Muscle layer of colon (tissue), 2 donors: ENCODE data around the gene SATL1.
A peak's percentile ranks its signal among the peaks of the same experiment; 100 is the strongest.
"Not testable (repeated sequence)": the region's sequence is repeated elsewhere in the genome, so short reads cannot be mapped to it uniquely, and the experiment has no call there.

Source experiments
- H3K27ac ChIP-seq: one replicate; pipeline ENCODE4 v1.7.0; 2013; ENCODE audit warnings: low read depth, mild to moderate bottlenecking, low read length, moderate library complexity
- H3K27me3 ChIP-seq, 2 donors: one replicate each; pipeline ENCODE4 v1.7.0; 2013; ENCODE audit warnings: low read length in 2 of 2, mild to moderate bottlenecking in 2 of 2; ENCODE audit not compliant: insufficient read depth in 2 of 2, control insufficient read depth in 1 of 2
- H3K36me3 ChIP-seq: one replicate; pipeline ENCODE4 v1.7.0; 2013; ENCODE audit warnings: mild to moderate bottlenecking, low read length; ENCODE audit not compliant: insufficient read depth
- H3K4me1 ChIP-seq: one replicate; pipeline ENCODE4 v1.7.0; 2013; ENCODE audit warnings: mild to moderate bottlenecking, low read length; ENCODE audit not compliant: insufficient read depth
- H3K4me3 ChIP-seq, 2 donors: one replicate each; pipeline ENCODE4 v1.7.0; 2013; ENCODE audit warnings: low read length in 2 of 2, low read depth in 1 of 2, mild to moderate bottlenecking in 1 of 2, moderate library complexity in 1 of 2
- H3K9ac ChIP-seq: one replicate; pipeline ENCODE4 v1.7.0; 2013; ENCODE audit warnings: low read length
- H3K9me3 ChIP-seq: one replicate; pipeline ENCODE4 v1.7.0; 2013; ENCODE audit warnings: mild to moderate bottlenecking, low read length
- donor health status: abdominal sarcoma.
- donor health status: Adenocarcinoma of cecum.

The SATL1 gene, protein sequence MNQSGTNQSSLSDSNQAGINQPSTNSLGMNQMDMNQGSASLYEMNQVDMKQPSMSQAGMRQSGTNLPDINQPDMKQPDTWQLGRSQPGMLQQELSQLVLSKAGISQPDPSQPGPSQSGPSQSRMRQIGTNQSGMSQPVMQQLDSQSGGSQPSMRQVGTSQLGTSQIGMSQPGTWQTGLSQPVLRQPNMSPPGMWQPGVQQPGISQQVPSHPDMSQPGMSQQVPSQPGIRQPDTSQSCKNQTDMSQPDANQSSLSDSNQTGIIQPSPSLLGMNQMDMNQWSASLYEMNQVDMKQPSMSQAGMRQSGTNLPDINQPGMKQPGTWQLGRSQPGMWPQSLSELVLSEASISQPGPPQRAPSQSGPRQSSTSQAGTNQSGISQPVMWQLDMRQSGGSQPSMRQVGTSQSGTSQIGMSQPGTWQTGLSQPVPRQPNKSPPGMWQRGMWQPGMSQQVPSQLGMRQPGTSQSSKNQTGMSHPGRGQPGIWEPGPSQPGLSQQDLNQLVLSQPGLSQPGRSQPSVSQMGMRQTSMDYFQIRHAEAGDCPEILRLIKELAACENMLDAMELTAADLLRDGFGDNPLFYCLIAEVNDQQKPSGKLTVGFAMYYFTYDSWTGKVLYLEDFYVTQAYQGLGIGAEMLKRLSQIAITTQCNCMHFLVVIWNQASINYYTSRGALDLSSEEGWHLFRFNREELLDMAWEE

DNA sequence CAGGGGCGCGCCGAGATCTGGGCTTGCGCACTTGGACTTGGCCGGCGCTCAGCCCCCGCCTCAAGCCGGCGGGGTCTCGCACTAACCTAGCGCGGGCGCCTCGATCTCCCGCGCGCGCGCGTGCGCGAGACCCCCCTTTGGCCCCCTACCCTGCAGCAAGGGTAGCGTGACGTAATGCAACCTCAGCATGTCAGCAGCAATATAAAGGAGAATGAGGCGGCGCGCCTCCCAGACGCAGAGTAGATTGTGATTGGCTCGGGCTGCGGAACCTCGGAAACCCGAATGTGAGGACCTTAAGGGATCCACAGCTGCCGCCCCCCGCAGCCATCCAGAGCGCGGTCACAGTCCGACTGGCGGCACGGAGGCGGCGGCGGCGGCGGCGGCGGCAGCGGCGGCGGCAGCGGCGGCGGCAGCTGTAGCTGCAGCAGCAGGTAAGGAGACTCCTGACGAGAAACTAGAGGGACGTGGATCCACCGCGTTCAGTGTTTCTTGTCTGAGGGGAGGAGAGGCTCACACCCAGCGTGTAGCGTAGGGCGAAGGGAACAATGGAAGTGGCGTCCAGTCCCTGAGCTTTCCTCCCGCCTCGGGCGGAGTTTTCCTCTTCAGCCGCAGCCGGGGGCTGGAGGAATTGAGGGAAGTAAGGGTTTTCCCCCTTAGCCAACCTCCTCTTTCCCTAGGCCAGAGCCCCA lies at the start of gene SATL1, which contains the start of gene ZNF711:
SATL1 (minus strand) TSS at position 19 of the 689 bp plus-strand sequence. CDS start 134,811 bp downstream, outside the sequence.
ZNF711 (plus strand) TSS at position 231 of the 689 bp plus-strand sequence. CDS start 3,582 bp downstream, outside the sequence.
- no peak within 1 kb of the TSS for H3K9ac ChIP-seq
- H3K36me3 ChIP-seq, result no peaks in the 10 kb centered on the region
- H3K4me3 ChIP-seq, result peak within 1 kb of the TSS; percentile 35 to 57
- H3K9me3 ChIP-seq, result no peaks in the 10 kb centered on the region
- H3K27me3 ChIP-seq, result no peaks in the 10 kb centered on the region
- no peaks in the 10 kb centered on the region for H3K4me1 ChIP-seq
- H3K27ac ChIP-seq, result no peak within 1 kb of the TSS

DNA sequence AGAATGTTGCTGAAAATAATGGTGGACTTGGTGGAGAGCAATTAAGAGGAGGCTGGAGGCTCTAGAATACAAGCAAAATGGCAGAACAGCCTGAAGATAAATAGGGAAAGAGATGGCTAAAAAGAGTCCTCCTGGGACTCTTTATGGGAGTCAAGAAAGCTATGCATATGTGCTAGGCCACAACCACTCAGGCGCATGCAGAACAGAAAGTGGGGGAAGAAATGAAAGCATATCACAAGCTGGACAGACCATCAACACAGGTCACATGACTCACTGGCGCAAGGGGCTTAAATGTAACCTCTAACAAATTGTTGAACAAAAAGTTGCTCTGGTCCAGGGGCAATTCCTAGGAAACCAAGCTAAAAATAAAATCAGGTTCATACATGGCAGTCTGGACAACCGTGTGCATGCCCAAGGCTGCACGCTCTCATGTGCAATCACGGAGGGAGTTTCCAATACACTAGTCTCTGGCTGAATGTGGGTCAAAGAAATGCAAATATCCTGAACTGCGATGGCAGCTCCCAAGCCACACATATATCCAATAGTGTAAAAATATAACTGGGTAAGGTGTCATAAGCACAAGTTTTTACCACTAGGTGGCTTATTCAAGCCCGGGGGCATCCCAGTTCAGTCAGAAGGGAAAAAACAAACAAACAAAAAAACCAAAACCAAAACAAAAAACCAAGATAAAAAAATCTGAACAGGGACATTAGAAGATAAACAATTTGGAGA lies 45.6 kb upstream of the SATL1 start:
- Histone ChIP-seq H3K9me3 (no peaks in the 10 kb centered on the region), H3K27ac (no peak overlapping the region), H3K4me1 (no peaks in the 10 kb centered on the region), H3K4me3 (no peak overlapping the region), H3K27me3 (no peaks in the 10 kb centered on the region), H3K9ac (no peak overlapping the region), H3K36me3 (no peaks in the 10 kb centered on the region)

DNA sequence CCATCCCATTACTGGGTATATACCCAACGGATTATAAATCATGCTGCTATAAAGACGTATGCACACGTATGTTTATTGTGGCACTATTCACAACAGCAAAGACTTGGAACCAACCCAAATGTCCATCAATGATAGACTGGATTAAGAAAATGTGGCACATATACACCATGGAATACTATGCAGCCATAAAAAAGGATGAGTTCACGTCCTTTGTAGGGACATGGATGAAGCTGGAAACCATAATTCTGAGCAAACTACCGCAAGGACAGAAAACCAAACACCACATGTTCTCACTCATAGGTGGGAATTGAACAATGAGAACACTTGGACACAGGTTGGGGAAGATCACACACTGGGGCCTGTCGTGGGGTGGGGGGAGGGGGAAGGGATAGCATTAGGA lies 41.7 kb upstream of the SATL1 start:
- H3K9me3 ChIP-seq, H3K4me1 ChIP-seq, H3K4me3 ChIP-seq, H3K9ac ChIP-seq, H3K27me3 ChIP-seq, H3K27ac ChIP-seq, H3K36me3 ChIP-seq: not testable (repeated sequence)

DNA sequence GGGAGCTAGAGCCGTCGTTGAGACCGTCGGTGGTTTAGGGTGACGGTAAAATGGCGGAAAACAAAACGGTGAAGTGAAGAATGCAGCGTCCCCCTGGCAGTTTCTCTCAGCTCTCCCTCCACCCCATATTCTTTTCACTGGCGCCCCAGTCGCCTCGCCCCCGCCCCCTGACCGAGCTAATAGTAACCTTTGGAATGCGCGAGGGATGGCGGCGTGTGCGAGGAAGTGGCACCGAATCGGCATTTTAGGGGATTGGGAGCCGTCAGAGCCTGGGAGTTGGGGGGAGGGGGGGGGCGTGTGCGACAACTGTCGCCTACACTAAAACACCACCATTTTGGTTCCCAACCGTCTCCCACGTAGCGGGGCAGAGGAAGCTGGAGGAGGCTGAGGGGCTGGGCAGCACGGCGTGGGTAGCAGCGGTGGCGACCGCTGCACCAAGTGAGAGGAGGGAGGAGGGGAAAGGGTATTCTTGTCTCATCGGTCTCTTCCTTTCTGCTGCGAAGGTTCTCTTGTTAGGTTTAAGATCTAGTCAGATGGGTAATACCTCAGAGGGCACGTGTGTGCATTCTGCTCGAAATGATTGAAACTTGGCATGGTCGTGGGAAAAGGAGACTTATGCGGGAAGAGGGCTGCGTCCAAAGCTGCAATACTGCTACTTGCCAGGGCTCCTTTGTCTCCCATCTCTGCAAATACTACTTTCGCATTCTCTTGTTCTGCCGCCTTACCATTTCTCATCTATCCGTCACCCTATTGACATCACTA lies 1.1 kb upstream of the SATL1 start:
- Histone ChIP-seq H3K36me3 (no peaks in the 10 kb centered on the region), H3K4me1 (no peaks in the 10 kb centered on the region), H3K27me3 (no peaks in the 10 kb centered on the region), H3K9me3 (no peaks in the 10 kb centered on the region), H3K9ac (no peak overlapping the region), H3K27ac (no peak overlapping the region), H3K4me3 (peak overlapping the region; percentile 35 to 57)

DNA sequence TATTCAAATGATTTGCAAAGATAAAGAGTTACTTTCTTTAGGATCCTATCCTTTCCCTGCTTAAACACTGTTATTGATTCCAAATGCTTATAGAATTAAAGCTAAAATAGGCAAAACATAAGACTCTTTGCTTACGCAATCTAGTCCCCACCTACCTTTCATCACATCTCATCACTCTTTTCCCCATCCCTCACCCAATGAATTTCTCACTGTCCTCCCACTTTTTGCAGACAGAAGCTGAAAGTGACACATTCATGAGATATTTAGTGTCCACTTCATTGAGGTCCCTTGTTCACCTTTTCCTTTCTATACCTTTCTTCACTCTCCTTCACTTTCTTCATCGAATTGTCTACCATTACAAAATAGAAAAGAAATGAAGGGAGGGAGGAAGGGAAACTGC lies 424 bp downstream of the SATL1 start:
- H3K9me3 ChIP-seq, result no peaks in the 10 kb centered on the region
- no peaks in the 10 kb centered on the region for H3K27me3 ChIP-seq
- H3K4me3 ChIP-seq, result peak overlapping the region in 1 of 2 donors; percentile 57
- no peaks in the 10 kb centered on the region for H3K4me1 ChIP-seq
- H3K9ac ChIP-seq, result no peak overlapping the region
- H3K27ac ChIP-seq, result no peak overlapping the region
- H3K36me3 ChIP-seq, result no peaks in the 10 kb centered on the region

DNA sequence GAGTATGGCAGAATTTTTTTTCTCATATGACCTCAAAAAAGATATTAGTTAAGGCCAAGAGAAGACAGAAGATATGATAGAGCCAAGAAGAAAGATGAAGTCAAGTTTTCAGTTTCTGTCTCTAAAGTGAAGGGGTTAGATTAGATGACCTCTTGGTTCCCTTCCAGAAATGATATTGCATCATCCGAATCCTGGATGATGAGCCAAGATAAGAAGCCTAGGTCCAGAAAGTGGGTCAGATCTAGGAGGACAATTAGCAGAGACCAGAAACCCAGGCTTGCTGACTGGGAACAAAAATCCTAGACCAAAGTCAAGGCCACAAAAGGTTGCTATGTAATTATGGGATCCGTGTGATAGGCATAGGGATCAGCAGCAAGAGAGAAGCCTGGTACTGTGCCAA lies 20.2 kb downstream of the SATL1 start:
- H3K4me3 ChIP-seq, result no peak overlapping the region
- H3K27ac ChIP-seq, result no peak overlapping the region

DNA sequence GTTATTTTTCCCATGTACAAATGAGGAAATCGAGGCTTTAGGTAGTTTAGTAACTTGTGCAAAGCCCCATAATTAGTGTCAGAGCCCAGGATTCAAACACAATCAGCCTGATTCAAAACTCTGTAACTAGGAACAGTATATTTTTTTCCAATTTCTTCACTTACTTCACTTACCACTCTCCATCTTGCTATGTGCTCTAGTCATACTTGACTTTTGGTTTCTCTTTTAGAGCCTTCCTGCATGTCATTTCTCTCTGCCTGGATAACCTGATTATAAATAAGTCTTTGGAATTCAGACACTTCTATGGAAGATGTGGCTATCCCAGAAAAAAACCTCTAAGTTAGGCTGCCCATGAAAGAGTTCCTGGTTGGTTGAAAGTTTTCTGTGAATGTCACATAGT lies 22.2 kb downstream of the SATL1 start:
- Histone ChIP-seq H3K9me3 (no peaks in the 10 kb centered on the region), H3K4me1 (no peaks in the 10 kb centered on the region), H3K9ac (no peak overlapping the region), H3K27me3 (no peaks in the 10 kb centered on the region), H3K36me3 (no peaks in the 10 kb centered on the region), H3K4me3 (no peak overlapping the region), H3K27ac (no peak overlapping the region)

More for the DNA sequence above, 20.2 kb downstream of the SATL1 start:
- Histone ChIP-seq H3K36me3 (no peaks in the 10 kb centered on the region), H3K27me3 (no peaks in the 10 kb centered on the region), H3K4me1 (no peaks in the 10 kb centered on the region), H3K9me3 (no peaks in the 10 kb centered on the region), H3K9ac (no peak overlapping the region)

DNA sequence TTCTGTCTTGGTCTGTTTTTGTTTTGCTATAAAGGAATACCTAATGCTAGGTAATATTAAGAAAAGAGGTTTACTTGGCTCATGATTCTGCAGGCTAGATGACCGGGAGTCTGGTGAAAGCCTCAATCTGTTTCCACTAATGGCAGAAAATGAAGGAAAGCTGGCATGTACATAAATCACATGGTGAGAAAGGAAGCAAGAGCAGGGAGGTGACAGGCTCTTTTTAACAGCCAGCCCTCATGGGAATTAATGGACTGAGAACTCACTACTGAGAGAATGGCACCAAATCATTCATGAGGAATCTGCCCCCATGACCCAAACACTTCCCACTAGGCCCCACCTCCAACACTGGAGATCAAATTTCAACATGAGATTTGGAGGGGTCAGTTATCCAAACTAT lies 27.6 kb downstream of the SATL1 start:
- no peaks in the 10 kb centered on the region for H3K36me3 ChIP-seq
- H3K9ac ChIP-seq, result no peak overlapping the region
- H3K27me3 ChIP-seq, result no peaks in the 10 kb centered on the region
- H3K9me3 ChIP-seq, result no peaks in the 10 kb centered on the region
- H3K4me3 ChIP-seq, result no peak overlapping the region
- H3K4me1 ChIP-seq, result no peaks in the 10 kb centered on the region
- no peak overlapping the region for H3K27ac ChIP-seq

DNA sequence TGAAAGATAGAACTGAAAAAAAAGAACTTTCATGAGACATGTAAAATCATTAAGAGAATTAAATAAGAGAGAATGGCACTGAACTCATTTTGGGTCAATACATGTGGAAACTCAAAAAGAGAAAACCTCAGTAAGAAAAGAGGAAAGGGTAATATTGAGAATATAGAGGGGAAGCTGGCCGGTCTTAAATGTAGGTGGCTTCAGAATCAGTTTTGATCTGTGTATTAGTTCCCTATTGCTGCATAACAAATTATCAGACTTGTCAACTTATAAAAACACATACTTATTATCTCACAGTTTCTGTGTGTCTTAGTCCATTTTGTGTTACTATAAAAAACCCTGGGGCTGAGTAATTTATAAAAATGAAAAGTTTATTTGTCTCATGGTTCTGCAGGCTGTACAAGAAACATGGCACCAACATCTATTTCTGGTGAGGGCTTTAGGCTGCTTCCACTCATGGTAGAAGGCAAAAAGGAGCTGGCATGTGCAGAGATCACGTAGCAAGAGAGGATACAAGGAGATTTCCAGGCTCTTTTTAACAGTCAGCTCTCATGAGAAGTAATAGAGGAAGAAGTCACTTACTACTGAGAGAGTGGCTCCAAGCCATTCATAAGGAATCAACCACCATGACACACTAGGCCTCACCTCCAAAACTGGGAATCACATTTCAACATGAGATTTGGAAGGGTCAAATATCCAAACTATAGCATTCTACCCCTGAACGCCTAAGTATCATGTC lies 29.6 kb downstream of the SATL1 start:
- no peaks in the 10 kb centered on the region for H3K9me3 ChIP-seq
- no peak overlapping the region for H3K9ac ChIP-seq
- no peak overlapping the region for H3K4me3 ChIP-seq
- H3K27me3 ChIP-seq, result no peaks in the 10 kb centered on the region
- no peak overlapping the region for H3K27ac ChIP-seq
- no peaks in the 10 kb centered on the region for H3K4me1 ChIP-seq
- no peaks in the 10 kb centered on the region for H3K36me3 ChIP-seq

DNA sequence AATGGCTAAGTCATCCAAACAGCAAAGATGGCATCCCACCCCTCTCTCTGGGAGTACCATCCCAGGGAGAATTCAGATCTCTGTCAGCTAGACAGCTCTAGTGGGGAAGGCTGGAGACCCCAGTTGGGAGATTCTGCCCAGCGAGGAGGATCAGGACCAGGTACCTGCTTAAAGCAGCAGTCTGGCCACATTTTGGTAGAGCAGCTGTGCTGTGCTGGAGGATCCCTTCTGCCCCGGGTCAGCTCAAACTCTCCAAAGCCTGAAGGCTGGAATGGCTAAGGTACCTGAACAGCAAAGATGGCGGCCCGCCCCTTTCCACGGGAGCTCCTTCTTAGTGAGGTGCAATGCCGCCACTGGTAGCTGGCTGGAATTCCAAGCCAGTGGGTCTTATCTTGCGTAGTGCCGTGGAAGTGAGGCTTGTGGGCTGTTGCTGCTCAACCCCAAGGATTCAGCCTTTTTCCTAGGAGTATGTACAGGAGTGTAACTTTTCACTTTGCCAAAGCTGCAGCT lies 40.1 kb downstream of the SATL1 start:
- H3K27ac ChIP-seq, result no peak overlapping the region
- H3K9ac ChIP-seq, result no peak overlapping the region
- H3K27me3 ChIP-seq, result no peaks in the 10 kb centered on the region
- H3K36me3 ChIP-seq, result no peaks in the 10 kb centered on the region
- H3K4me1 ChIP-seq, result no peaks in the 10 kb centered on the region
- H3K9me3 ChIP-seq, result no peaks in the 10 kb centered on the region
- no peak overlapping the region for H3K4me3 ChIP-seq
